SIG-M5 (cell line): Measurements from ENCODE around the gene WSCD2.

Experiments
- DNase-seq: peaks from one replicate; lab custom pipeline; 2025; lab: John Stamatoyannopoulos, UW

Gene WSCD2

DNA sequence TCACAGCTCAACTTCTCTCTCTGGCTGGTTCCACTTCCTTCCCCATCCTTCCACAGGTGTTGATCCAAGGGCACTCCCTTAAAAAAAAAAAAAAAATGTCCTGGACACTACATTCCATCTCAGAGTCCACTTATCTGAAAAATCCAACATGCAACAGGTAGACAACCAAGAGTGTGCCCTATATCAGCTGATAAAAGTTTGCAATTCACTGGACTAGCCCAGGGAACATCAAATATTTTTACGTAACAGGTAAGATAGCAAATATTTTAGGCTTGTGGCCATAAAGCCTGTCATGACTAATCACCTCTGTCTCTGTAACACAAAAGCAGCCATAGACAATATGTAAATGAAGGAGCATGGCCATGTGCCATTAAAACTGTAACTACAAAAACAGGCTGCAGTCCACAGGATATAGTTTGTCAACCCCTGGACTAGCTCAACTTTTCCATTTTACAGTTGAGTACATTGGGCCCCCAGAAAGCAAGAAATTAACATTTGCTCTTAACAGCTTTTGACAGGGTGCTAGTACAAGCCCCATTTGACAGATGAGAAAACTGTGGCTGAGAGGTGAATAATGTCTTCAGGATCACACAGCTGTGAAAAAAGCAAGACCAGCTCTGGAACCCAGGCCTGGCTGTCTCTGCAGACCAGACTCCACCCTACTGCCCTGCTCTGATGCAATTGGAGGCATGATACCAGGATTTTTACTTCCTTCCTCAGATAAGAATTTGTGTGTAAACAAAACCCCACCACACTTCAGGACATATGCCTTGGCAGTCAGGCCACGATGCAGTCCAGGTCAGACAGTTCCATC lies 141.2 kb downstream of the WSCD2 start:
- no peak for DNase-seq

DNA sequence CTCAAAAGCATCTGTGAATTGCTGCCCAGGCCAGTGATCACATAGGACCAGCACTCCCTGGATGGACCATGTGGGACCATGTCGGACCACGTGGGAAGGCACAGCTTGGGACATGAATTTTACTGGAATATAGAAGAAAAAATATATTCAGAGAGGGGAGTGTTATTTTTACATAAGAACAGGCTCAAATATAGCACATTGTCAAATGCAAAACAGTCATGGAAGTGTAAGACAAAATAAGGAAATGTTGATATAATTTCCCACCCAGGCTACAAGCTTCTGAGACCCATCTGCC lies 141.7 kb downstream of the WSCD2 start:
- DNase-seq = no peak

DNA sequence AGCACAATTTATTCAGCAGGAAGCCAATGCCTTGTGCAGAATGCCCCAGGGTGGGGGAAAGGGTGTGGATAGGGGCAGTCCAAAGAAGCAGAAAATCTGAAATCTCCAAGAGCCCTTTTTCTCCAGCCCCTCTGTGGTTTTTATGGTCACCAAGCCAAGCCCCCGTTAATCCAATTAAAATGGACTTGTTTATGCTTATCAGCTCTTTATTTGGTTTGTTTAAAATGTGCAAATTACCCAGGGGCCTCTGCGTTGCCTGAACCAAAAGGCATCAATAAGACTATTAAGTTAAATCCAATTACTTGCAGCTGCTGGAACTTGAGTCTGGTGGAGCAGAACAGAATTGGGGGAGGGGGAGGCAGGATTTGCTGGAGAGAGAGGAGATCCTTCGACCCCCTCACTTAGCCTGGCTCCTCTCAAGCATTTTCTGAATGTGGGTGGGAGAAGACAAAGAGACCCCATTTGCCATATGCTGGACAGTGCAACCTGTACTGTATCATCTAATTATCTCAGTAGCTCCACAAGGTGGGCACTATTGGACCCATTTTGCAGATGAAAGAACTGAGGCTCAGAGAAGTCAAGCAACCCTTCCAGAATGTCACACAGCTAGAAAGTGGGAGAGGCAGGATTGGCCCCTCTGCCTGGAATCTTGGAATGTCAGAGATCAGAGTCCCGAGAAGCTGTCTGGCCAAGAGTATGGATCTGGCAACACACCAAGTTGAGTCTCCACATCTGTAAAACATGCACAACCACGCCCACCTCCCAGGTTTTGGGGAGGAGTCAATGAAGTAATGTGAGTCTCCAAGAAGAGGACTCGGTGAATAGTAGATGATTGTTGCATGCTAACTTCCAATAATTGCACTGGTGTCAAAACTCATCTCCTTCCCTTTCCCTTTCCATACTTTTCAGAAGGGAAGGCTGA lies 143.1 kb downstream of the WSCD2 start:
- no peak for DNase-seq

DNA sequence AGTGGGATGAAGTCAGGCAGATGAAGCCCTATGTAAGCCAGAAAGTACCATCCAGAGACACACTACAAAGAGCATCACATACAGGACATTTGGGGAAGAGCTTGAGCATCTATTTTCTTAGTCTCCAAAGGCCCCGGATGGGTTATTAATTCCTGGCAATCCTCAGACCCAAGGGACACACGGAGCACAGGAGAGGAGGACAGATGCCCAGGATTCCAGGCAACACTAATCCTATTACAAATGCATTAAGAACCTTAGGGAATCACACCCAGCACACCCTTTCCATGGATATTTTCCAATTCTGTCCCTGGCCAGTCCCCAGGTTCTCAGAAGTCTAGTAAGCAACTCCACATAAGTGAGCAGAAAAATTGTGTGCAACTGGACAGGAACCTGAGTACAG lies 144.1 kb downstream of the WSCD2 start:
- DNase-seq = no peak

DNA sequence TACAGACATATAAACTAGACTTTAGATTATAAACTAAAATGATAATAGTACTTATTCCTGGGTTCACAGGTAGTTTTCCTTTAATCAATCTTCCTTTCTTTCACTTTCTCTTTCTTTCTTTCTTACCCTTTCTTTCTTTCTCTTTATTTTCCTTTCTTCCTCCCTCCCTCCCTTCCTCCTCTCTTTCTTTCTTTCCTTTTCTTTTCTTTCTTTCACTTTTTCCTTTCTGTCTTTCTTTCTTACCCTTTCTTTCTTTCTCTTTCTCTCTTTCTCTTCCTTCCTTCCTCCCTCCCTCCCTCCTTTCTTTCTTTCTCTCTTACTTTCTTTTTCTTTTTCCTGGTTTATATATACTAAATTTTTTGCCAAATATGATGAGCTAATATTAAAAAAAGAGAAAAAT lies 148.5 kb downstream of the WSCD2 start:
- DNase-seq = no peak

DNA sequence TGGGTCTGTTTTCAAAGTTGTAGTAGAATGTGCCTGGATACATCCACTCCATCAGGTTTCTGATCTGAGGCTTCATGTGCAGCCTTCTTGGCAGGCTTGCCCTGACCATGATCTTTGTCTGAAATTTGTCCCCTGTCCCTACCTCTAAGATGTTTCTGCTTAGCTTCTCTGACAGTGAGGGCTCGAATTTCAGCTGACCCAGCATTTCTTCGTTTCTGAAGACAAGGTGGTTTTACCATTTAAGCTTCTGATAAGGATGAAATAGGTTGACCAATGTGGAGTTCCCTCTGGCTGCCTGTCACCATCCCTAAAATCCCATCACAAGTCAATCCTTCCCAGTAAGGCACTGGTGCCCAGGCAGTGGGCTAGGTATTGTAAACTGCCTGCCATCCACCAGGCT lies 153.1 kb downstream of the WSCD2 start:
- no peak for DNase-seq

DNA sequence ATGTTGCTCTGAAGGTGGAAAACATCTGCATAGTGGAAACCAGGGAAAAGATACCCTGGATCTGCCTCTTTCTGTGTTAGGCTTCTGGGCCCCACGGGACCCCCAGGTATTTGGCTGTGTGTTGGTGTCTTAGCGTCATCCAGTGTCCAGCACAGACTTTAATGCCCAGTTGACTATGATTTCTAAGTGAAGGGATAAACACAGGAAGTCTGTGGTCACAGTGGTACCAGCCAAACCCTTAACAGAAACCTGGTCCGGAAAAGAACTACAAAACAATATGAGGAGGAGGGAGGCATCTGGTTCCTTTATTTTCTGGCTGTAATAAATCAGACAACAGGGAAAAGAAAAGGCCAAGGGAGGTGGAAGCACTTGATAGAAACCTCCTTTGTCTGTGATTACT lies 153.6 kb downstream of the WSCD2 start:
- no peak for DNase-seq

DNA sequence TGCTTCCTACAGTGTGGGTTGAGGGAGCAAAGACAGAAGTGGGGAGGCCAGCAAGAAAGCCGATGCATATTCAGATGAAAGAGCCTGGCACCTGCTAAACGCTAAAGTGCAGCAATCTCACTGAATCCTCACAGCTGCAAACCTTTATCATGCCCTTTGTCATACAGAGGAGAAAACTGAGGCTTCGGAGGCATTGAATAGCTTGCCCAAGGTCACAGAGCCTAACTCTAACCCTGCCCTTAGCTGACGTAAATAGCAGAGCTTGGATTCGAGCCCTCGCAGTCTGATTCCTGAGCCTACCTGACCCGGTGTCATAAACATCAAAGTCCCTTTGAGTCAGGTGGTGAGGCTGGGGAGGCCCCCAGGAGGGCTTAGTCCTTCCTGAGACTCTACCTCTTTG lies 155.1 kb downstream of the WSCD2 start:
- DNase-seq = no peak

DNA sequence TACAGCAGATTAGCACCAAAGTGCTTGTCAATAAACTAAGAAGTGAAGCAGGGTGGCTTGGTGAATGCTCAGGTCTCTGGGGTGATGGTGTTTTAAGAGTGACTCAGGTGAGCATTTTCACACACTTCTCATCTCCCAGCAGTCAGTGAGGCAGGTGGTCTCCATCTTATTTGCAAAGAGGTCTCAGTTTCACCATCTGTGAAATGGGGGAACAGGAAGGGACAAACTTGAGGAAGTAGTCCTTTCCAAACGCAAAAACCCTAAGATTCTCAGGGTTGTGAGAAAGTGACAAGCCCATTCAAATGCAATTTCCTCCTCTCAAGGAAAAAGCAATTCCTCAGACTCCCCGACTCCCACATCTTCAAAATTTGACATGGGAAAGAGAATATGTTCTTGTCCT lies 155.9 kb downstream of the WSCD2 start:
- no peak for DNase-seq

DNA sequence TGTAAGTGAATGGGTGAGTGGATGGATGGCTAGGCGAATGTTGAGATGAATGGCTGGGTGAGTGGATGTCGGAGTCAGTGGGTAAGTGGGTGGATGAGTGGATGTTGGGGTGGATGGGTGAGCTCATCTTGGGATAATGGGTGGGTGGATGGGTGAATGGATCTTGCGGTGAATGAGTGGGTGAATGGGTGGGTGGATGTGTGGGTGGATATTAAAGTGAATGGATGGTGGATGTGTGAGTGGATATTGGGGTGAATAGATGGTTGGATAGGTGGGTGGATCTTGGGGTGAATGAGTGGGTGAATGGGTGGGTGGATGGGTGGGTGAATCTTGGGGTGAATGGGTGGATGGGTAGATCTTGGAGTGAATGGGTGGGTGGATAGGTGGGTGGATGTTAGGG lies 158.1 kb downstream of the WSCD2 start:
- no peak for DNase-seq

DNA sequence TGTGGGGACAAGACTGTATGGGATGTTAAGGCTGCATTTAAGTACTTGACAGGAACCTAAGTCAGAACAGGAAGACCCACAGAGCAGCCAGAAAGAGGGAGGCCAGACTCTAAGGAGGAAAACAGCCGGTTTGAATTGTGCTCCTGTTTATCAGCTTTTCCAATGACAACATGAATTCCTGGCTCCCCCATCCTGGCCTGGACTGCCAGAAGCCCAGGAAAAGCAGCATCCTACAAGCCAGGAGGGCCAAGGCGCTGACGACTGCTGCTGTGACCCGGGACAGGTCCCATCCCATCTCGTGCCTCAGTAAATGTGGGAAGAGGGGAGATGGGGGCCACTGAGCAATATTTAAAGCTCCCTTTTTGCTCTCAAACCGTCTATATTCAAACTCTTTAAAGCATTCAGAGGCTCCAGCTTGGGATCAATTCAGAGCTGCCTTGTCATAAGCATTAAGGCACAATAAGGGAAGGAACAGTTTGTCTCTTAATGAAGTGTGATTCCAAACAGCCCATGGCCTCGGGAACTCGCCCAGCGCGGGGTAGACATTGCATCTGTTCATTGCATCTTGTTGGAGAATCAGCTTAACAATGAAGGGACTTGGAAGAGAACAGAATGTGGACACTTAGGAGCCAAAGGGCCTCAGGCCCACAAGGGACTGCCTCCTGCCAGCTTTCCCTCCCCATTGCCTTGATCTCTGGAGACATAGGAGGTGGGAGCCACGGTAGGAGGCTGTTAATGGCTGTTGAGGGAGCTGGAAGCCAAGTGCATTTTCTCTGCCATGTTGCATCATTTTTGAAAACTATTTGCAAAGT lies 160.5 kb downstream of the WSCD2 start:
- DNase-seq = no peak

DNA sequence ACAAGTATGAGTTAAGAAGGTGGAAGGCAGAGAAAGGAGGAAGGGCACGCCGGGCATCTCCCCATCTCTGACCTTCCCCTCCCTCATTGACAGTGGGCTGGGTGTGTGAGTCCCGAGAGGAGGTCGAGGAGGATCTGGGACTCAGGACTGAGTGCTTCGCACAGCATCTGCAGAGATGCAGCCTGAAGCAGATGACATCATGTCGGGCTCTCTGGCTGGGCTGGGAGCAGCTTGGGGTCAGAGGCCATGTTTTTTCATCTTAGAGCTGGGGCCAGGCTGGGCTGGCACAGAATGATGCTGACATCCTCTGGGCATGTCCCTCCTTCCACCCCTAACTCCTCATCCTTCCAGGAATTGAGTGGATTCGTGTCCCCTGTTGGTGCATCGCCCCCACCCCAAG lies 166.6 kb downstream of the WSCD2 start:
- no peak for DNase-seq

DNA sequence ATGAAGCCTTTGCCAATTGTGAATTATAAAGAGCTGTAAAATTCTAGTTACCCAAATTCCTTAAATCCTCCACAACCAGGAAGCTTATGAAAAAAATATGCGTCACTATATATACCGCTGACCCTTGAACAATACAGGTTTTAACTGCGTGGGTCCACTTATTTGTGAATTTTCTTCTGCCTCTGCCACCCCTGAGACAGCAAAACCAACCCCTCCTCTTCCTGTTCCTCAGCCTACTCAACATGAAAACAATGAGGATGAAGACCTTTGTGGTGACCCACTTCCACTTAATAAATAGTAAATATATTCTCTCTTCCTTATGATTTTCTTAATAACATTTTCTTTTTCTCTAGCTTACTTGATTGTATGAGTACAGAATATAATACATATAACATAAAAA lies 167.9 kb downstream of the WSCD2 start:
- DNase-seq = no peak

DNA sequence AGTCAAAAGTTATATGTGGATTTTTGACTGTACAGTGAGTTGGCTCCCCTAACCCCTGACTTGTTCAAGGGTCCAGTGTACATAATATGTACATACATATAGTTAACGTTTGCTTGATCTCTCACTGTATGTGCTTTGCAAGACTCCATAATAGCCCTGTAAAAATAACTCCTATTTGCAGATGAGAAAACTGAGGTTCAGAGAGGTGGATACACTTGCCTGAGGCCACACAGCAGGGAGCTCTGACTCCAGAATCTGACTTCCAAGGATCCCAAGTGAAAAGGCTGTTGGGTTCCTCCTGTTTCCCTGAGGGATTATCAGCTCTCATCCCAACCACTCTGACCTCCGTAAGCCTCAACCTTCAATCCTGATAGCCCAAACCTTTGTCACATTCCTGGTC lies 168.3 kb downstream of the WSCD2 start:
- DNase-seq = no peak

DNA sequence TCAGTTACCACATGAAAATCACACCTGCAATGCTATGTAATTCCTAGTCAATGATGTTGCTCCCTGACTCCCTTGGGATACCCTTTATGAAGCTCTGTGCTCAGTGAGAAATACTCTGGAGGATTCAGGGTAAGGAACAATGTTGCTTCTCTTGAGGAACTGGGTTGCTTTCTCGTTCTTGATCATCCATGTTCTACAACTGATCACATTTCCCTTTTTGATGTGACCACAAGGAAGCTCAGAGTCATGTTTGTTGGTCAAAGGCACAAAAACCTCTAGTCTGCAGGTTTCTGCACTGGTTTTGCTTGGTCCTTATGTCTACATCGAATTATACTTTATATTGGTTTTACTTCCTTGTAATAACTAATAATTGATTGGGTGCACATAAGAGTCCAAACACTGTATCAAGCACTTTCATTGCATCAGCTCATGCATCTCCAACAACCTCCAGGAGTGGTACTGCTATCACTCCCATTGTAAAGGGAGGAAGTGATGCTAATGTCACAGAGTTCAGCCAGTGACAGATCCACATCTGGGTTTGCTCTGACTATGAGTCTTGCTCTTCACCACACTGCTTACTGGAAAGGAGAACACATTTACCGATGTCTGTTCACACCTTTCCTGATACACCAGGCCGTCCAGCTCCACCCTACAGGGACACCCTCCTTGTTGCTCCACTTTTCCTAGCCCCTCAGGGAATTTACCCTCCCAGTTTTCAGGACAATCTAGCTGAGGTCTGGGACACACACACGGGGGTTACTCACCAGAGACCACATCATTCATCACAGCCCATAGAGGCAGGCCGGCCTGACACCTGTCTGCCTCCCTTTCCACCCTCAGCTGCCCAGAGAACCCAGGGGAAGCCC lies 169.0 kb downstream of the WSCD2 start:
- DNase-seq = no peak

DNA sequence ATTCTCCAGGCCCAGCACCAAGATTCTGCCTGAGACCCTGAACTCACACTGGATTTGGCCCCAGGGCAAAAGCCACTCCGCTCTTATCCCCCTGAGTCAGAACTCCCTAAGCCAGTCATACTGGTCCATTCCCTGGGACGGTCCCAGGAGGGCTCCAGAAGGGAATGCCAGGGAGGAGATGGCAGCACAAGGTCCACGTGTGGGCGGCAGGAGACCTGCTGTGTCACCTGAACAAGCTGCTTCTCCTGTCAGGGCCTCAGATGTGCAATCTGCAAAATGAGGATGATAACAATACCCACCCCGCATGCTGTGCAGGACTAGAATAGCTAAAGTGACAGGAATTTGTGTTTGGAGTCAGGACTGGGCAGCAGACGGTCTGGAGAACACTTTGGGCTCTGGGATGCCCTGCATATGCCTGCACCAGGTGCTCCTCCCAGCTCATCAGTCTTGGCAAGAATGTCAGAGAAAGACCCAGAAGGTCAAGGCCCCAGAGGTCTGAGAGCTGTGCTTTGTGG lies 169.7 kb downstream of the WSCD2 start:
- no peak for DNase-seq

DNA sequence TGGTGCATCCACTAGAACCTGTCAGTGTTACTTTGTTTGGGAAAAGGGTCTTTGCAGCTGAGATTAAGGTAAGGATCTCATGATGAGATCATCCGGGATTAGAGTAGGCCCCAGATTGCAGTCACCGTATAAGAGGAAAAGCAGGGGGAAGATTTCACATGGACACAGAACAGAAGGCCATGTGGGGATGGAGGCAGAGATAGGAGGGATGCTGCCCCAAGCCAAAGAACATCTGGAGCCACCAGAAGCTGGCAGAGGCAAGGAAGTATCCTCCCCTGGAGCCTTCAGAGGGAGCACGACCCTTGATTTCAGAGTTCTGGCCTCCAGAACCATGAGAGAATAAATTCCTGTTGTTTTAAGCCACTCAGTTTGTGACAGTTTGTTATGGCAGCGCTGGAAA lies 170.4 kb downstream of the WSCD2 start:
- DNase-seq = no peak
